Endodermal cell (in vitro differentiated cells): ENCODE results near the gene RDH8. TPM values are rescaled to one million over a fixed set of nuclear protein-coding genes. Genes with fewer than 3 reads are reported as not detected.

Experiments
- DNase-seq: peaks from one replicate; pipeline ENCODE4 v3.0.0-alpha.2; 2017
- H3K27ac ChIP-seq: 2 replicates; pipeline ENCODE4 v1.5.1; 2013; ENCODE audit warnings: mild to moderate bottlenecking, low read depth, low read length, moderate library complexity
- H3K27me3 ChIP-seq: 2 replicates; pipeline ENCODE4 v1.6.1; 2013; ENCODE audit warnings: mild to moderate bottlenecking, low read length, moderate library complexity; ENCODE audit not compliant: insufficient read depth, control insufficient read depth, poor library complexity, severe bottlenecking
- H3K36me3 ChIP-seq: 2 replicates; pipeline ENCODE4 v1.7.0; 2013; ENCODE audit warnings: mild to moderate bottlenecking, low read length, moderate library complexity; ENCODE audit not compliant: control insufficient read depth, insufficient read depth
- H3K4me1 ChIP-seq: one replicate; pipeline ENCODE4 v1.7.0; 2013; ENCODE audit warnings: low read length; ENCODE audit not compliant: control insufficient read depth, insufficient read depth
- H3K4me3 ChIP-seq: 2 replicates; pipeline ENCODE4 v1.5.1; 2013; ENCODE audit warnings: mild to moderate bottlenecking, low read length, moderate library complexity
- H3K9ac ChIP-seq: 2 replicates; pipeline ENCODE4 v1.6.1; 2013; ENCODE audit warnings: mild to moderate bottlenecking, low read length, moderate library complexity; ENCODE audit not compliant: poor library complexity, severe bottlenecking; ENCODE audit errors: extremely low read depth
- H3K9me3 ChIP-seq: 2 replicates; pipeline ENCODE4 v1.6.1; 2013; ENCODE audit warnings: mild to moderate bottlenecking, low read length, moderate library complexity; ENCODE audit not compliant: control insufficient read depth
- H3K27ac Mint-ChIP-seq: 2 replicates; pipeline ENCODE4 v1.8.0; 2020; ENCODE audit warnings: mixed read lengths
- H3K27me3 Mint-ChIP-seq: 2 replicates; pipeline ENCODE4 v1.8.0; 2021; ENCODE audit warnings: mild to moderate bottlenecking, mixed read lengths; ENCODE audit not compliant: insufficient read depth
- H3K36me3 Mint-ChIP-seq: 2 replicates; pipeline ENCODE4 v1.8.0; 2020; ENCODE audit warnings: low read depth, mixed read lengths
- H3K4me1 Mint-ChIP-seq: 2 replicates; pipeline ENCODE4 v1.8.0; 2020; ENCODE audit warnings: mixed read lengths
- H3K4me3 Mint-ChIP-seq: 2 replicates; pipeline ENCODE4 v1.8.0; 2020; ENCODE audit warnings: mild to moderate bottlenecking, moderate library complexity, mixed read lengths
- H3K9me3 Mint-ChIP-seq: 2 replicates; pipeline ENCODE4 v1.8.0; 2020; ENCODE audit warnings: mild to moderate bottlenecking, mixed read lengths
- CTCF ChIP-seq: fragments of 200-600 bp; sonication (generic); conservative IDR thresholded peaks from 2 replicates; pipeline ENCODE4 v1.5.0; 2021; ENCODE audit warnings: antibody characterized with exemption, mild to moderate bottlenecking
- WGBS, 2 experiments: methylation state at CpG; one replicate each; pipeline versions ENCODE4 v1.1.5 to v1.1.7; 2013; ENCODE audit warnings: missing lambda C conversion rate in 2 of 2, mixed read lengths in 1 of 2; ENCODE audit not compliant: insufficient coverage in 1 of 2, insufficient read length in 1 of 2; 5-methylcytosine and 5-hydroxymethylcytosine counted together
- total RNA-seq, 2 donors: library from RNA; stranded (reverse); fragmentation: NEBNext Ultra II Directional in 1 of 2; extraction: Animal tissue kit (Norgen Biotek cat#: 25700) in 1 of 2; gene quantifications; 2 replicates in 1 of 2; 3 replicates in 1 of 2; pipeline ENCODE4 v1.2.1, GENCODE V29; 2021

The RDH8 gene
- total RNA-seq, 2 donors from 2014 or later = not detected

- no peak overlapping the region for H3K9ac ChIP-seq
- no peaks in the 10 kb centered on the region for H3K36me3 Mint-ChIP-seq
- 82 to 91% methylated on average over 4 to 5 of the region's 5 CpGs for whole genome bisulfite sequencing, 2 experiments
Measured at GRCh38 chr19:10036601-10037071, 23.4 kb downstream of the RDH8 start.

GRCh38 chr19:10037367-10037766, 24.1 kb downstream of the RDH8 start:
- H3K27me3 Mint-ChIP-seq = peaks cover 59% of the 10 kb centered on the region
- DNase-seq = no peak
- no peaks in the 10 kb centered on the region for H3K36me3 ChIP-seq
- 70 to 83% methylated on average over 1 to 4 of the region's 4 CpGs for WGBS, 2 experiments
- H3K27ac ChIP-seq = no peak overlapping the region
- H3K27ac Mint-ChIP-seq = no peak overlapping the region
- H3K4me1 Mint-ChIP-seq = no peaks in the 10 kb centered on the region
- no peak overlapping the region for H3K9ac ChIP-seq
- no peaks in the 10 kb centered on the region for H3K27me3 ChIP-seq
- H3K36me3 Mint-ChIP-seq = no peaks in the 10 kb centered on the region
- H3K4me3 Mint-ChIP-seq = no peak overlapping the region
- no peaks in the 10 kb centered on the region for H3K9me3 ChIP-seq
- H3K4me1 ChIP-seq = no peaks in the 10 kb centered on the region
- H3K4me3 ChIP-seq = no peak overlapping the region
- H3K9me3 Mint-ChIP-seq = no peaks in the 10 kb centered on the region
- no peak for TF ChIP-seq CTCF

More at GRCh38 chr19:10036601-10037071, 23.4 kb downstream of the RDH8 start:
- Mint-ChIP-seq H3K4me3 (no peak overlapping the region), H3K9me3 (no peaks in the 10 kb centered on the region), H3K27ac (no peak overlapping the region), H3K27me3 (peaks cover 54% of the 10 kb centered on the region), H3K4me1 (no peaks in the 10 kb centered on the region)
- no peaks in the 10 kb centered on the region for H3K27me3 ChIP-seq
- no peak overlapping the region for H3K27ac ChIP-seq
- H3K4me1 ChIP-seq = no peaks in the 10 kb centered on the region
- no peak overlapping the region for H3K4me3 ChIP-seq
- no peak for TF ChIP-seq CTCF
- H3K36me3 ChIP-seq = no peaks in the 10 kb centered on the region
- no peaks in the 10 kb centered on the region for H3K9me3 ChIP-seq
- DNase-seq = no peak

GRCh38 chr19:10037809-10038208, 24.5 kb downstream of the RDH8 start:
- WGBS, 2 experiments = 71 to 75% methylated on average over 3 to 5 of the region's 5 CpGs
- Histone ChIP-seq H3K27ac (no peak overlapping the region), H3K36me3 (no peaks in the 10 kb centered on the region), H3K9me3 (no peaks in the 10 kb centered on the region), H3K4me3 (no peak overlapping the region), H3K9ac (no peak overlapping the region), H3K4me1 (no peaks in the 10 kb centered on the region), H3K27me3 (no peaks in the 10 kb centered on the region)
- H3K4me3 Mint-ChIP-seq = no peak overlapping the region
- H3K4me1 Mint-ChIP-seq = no peaks in the 10 kb centered on the region
- H3K9me3 Mint-ChIP-seq = no peaks in the 10 kb centered on the region
- DNase-seq = no peak
- H3K27me3 Mint-ChIP-seq = peaks cover 60% of the 10 kb centered on the region
- H3K27ac Mint-ChIP-seq = no peak overlapping the region
- H3K36me3 Mint-ChIP-seq = no peaks in the 10 kb centered on the region
- no peak for TF ChIP-seq CTCF
